GM13977 (cell line): ENCODE data around the gene FREM3.
"Not testable (repeated sequence)": the region's sequence is repeated elsewhere in the genome, so short reads cannot be mapped to it uniquely, and the experiment has no call there.

Experiments
- DNase-seq: peaks from one replicate; pipeline ENCODE4 v3.0.0; 2012; ENCODE audit warnings: low spot score
- CTCF ChIP-seq: IDR thresholded peaks from 2 replicates; pipeline ENCODE4 v1.5.1; 2012; ENCODE audit warnings: mild to moderate bottlenecking, control low read depth; ENCODE audit not compliant: insufficient read depth; ENCODE audit errors: extremely low read depth, missing control alignments
- in situ Hi-C: fragments of 300-500 bp; cut with MboI; formaldehyde crosslinking; loops from one replicate; pipeline ENCODE4 v1.12.0; 2022; ENCODE audit warnings: low sequenced_read_pairs, low pct_unique_long_range_greater_than_20kb, mixed read lengths, inconsistent platforms; ENCODE audit not compliant: unreplicated experiment

FREM3 gene

GRCh38 chr4:143726714-143727113, 26.2 kb upstream of the FREM3 start:
- no peak for DNase-seq
- TF ChIP-seq CTCF, result no peak
- in situ Hi-C loops, result no loop called here

GRCh38 chr4:143721317-143721716, 20.8 kb upstream of the FREM3 start:
- in situ Hi-C loops, result no loop called here
- no peak for TF ChIP-seq CTCF
- no peak for DNase-seq

- in situ Hi-C loops, DNase-seq: not testable (repeated sequence)
These were observed 18.3 kb upstream of the FREM3 start for GRCh38 chr4:143718748-143719147.

- DNase-seq, result no peak
- in situ Hi-C loops, result no loop called here
- no peak for TF ChIP-seq CTCF
These were observed 13.6 kb upstream of the FREM3 start for GRCh38 chr4:143713955-143714625.

GRCh38 chr4:143713553-143713952, 13.1 kb upstream of the FREM3 start:
- no peak for DNase-seq
- in situ Hi-C loops, result no loop called here
- no peak for TF ChIP-seq CTCF

GRCh38 chr4:143712155-143712550, 11.7 kb upstream of the FREM3 start:
- no peak for TF ChIP-seq CTCF
- in situ Hi-C loops, result no loop called here
- no peak for DNase-seq

GRCh38 chr4:143711543-143712154, 11.2 kb upstream of the FREM3 start:
- no peak for DNase-seq
- in situ Hi-C loops, result no loop called here
- no peak for TF ChIP-seq CTCF
